GM12891 (cell line): ENCODE results near the gene CCNF.

Experiments
- PAX5 ChIP-seq: IDR thresholded peaks from 2 replicates; pipeline ENCODE4 v1.6.1; 2011; ENCODE audit warnings: low read length, moderate library complexity, mild to moderate bottlenecking; ENCODE audit not compliant: insufficient read depth, severe bottlenecking
- POLR2A ChIP-seq: IDR thresholded peaks from 2 replicates; pipeline ENCODE4 v1.6.1; 2011; ENCODE audit warnings: low read depth, low read length, control low read depth
- POLR2AphosphoS5 ChIP-seq: IDR thresholded peaks from 2 replicates; pipeline ENCODE4 v1.6.1; 2011; ENCODE audit warnings: low read depth, low read length, control low read depth
- POU2F2 ChIP-seq: IDR thresholded peaks from 2 replicates; pipeline ENCODE4 v1.6.1; 2011; ENCODE audit warnings: low read depth, mild to moderate bottlenecking, control low read depth, low read length, moderate library complexity
- SPI1 ChIP-seq: IDR thresholded peaks from 2 replicates; pipeline ENCODE4 v1.6.1; 2011; ENCODE audit warnings: low read depth, low read length, control low read depth
- TAF1 ChIP-seq: IDR thresholded peaks from 2 replicates; pipeline ENCODE4 v1.6.1; 2011; ENCODE audit warnings: low read depth, low read length, control low read depth

DNA sequence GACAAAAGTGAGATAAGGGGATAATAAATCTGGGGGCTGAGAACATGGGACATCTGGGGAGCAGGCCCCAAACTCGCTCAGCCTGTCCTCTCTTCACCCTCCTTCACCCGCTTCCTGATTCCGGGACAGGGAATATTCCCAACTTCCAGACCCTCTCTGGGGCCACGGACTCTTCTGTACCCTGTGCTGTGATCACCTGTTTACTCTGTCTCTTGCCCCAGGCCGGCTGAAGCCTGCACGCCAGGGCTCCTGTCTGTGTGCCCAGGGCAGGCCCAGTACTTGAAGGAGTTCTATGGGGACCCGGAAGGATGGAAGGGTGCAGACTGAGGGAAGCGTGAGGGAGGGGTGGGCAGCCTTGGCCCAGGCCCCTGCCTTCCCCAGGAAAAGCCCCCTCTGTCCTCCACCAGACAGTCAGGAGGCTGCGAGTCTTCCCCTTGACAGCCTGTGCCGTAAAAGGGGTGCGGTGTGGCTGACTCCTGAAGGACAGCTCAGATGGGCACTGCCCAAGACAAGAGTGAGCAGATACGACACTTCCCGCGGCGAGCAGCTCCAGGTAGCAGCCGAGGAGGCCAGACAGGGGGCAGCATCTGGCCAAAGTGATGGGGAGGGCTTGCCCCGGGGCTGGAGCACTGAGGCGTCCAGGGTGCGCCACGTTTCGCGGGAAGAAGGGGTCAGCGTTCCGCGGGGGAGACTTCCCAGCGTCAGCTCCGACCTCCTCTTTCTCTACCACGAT, 1.0 kb upstream of the CCNF start:
- no peak for TF ChIP-seq POLR2A
- no peak for TF ChIP-seq TAF1
- TF ChIP-seq POLR2AphosphoS5, result no peak
- TF ChIP-seq PAX5, result no peak
- no peak for TF ChIP-seq SPI1
- TF ChIP-seq POU2F2, result no peak
